ENCODE data around the gene TENM3.

TENM3 gene

DNA sequence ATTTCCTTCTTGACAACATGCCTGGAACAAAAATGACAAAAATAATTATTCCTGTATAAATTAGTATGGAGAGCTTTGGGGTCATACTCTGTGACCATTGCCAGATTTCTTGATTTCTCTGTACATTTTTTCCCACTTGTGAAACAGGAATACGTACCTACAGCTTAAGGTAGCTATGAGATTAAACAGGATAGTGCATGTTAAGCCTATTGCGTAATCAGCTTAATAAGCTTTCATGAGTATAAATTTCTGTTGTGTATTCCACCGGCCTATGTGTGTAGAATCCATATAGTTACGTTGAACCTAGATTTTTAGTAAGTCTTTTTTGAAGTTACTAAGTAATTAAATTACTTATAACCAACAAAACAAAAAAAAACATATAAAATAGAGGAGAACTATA, 339.0 kb downstream of the TENM3 start:
- no peak for DNase-seq

DNA sequence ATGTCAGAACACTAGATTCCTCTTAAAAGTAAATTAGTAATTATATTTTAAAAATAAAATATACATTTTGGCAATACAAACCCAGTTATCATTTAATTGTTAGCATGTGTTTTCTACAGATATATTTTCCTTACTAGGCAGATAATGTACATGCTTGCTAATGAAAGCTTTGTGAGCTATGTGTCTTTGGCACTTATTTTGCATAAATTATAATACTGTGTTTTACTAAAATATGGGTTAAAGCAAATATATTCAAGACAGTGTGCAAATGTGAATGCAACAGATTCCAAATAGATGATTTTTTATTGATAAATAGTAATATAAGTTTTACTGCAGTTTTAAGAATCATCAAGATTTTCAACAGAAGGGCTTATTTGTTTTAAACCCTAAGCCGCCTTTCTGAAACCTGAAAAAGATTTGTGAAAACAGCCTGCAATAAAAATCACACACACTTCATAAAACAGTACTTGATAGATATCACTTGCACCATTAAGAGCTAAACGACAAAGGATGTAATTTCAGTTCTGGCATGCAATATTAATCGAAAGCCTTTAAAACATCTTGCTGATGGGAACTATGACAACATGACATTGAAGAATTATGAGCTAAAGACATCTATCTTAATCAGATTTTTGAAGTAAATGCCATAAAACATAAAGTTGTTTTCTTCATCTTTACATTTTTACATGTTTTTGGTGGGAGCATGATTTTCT, 340.7 kb downstream of the TENM3 start:
- DNase-seq = no peak

DNA sequence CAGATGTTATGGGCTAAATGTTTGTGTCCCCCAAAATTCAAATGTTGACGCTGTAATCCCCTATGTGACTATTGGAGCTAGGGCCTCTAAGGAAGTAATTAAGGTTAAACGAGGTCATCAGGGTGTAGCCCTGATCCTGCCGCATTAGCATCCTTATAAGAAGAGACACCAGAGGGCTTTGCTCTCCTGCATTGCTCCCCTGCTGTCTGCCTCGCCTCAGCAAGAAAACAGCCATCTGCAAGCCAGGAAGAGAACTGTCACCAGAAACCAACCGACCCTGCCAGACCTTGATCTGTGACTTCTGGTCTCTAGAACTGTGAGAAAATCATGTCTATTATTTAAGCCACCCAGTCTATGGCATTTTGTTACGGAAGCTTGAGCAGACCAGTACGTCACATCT, 342.1 kb downstream of the TENM3 start:
- DNase-seq = no peak

DNA sequence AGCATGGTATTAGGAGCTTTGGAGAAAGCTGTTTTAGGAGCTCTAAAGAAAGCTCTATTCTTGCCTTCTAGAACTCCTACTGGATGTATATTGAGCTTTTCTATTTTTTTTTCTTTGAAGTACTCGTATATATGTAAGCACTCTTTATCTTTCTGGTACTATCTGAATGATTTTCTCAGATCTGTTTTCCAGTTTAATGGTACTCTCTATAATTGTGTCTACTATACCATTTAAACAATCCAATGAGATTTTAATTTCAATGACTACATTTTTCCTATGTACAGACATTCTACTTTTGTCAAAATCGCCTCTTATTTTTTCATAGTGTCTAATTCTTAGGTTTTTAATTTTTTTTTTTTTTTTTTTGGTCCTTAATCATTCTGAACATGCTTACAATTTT, 345.9 kb downstream of the TENM3 start:
- no peak for DNase-seq

DNA sequence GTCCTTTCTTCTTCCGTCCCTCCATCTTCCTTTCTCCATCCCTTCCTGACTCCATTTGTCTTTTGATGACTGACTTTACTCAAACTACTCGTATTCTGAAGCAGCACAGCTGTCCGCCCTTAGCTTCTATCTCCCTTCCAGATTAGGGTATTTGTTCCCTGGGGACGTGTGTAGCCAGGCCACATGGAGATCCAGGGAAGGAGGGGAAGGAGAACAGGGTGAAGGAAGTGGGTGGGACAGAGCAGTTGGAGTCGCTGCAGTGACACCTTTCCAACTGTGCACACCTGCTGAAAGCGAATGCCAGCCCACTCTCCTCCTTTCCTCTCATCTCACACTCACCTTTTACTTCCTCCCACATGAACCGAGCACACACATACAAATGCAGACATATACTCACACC, 350.2 kb downstream of the TENM3 start:
- no peak for DNase-seq

DNA sequence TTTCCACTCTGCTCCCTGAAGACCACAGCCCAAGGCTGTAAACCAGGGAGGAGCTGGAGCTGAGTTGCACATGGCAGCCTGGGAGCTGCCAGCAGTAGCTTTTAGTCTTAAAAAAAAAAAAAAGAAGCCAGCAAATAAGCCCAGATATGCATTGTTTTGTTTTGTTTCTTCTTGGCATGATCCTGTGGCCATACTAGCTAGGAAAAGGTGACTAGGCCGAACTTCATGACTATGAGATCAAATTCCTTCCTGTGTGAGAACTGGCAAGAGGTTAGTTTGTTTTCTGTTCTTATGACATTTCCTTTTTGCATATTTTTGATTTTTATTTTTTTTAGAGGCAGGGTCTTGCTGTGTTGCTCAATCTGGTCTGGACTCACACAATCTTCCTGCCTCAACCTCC, 350.7 kb downstream of the TENM3 start:
- DNase-seq = no peak

DNA sequence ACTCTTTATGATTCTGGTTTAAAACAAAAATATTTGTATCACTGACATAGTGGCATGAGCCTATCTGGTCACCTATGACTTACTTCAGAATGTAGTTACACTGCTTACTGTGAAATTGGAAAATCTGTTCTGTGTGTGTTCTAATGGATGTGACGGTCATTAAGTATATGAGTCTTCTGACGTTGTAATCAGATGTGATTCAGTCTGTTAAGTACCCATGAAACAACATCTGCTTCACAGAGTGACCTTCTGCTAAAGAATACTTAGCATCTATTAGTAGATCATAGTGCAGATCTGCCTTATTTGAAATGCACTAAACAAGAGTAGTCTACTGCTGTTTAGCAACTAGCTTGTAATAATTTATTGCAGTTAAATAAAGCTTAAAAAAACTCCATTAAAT, 356.9 kb downstream of the TENM3 start:
- no peak for DNase-seq

DNA sequence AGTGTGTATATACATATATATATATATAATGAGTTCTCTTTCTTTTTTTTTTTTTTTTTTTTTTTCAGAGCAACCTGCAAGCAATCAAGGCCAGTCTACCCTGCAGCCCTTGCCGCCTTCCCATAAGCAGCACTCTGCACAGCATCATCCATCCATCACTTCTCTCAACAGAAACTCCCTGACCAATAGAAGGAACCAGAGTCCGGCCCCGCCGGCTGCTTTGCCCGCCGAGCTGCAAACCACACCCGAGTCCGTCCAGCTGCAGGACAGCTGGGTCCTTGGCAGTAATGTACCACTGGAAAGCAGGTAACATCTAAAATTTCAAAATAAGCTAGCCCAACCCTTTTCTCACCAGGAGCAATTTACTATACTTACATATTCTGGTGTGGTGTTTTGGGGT, 357.7 kb downstream of the TENM3 start:
- DNase-seq = no peak

DNA sequence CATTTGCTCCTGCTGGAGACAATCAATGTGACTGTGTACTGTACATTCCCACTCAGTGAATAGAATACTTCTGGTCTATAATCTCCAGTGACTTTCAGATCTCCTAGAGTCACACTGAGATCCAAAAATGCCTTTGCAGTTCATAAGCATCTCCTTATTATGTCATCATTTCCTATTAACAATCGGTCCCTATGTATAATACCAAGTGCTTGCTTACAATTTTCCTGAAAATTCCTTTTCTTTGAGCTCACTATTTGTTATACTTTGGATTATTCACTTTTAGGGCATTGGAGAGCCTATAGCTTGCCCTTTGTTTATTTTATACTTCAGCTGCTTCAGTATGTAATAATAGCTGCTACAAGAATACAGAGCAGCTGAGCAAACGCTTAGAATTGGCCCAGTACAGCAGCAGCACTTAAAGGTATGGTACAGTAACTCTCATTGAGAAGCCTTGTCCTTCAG, 361.0 kb downstream of the TENM3 start:
- no peak for DNase-seq

DNA sequence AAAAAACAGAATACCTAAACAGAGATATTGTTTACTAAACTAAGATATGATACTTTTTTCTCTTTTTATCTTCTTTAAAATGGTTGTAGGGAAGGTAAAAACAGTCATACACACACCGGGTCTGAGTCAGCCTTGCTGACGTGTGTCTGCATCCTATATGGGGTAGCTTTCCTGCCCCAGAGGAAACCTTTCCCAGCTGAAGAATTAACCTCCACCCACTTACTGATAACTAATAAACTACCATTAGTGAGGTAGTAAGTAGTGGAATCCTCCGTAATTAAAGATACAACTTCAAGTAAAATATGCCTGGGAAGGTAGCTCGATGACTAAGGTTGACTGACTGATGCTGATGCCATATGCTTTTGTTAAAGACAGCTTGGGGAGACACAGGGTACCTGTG, 361.8 kb downstream of the TENM3 start:
- DNase-seq = no peak

DNA sequence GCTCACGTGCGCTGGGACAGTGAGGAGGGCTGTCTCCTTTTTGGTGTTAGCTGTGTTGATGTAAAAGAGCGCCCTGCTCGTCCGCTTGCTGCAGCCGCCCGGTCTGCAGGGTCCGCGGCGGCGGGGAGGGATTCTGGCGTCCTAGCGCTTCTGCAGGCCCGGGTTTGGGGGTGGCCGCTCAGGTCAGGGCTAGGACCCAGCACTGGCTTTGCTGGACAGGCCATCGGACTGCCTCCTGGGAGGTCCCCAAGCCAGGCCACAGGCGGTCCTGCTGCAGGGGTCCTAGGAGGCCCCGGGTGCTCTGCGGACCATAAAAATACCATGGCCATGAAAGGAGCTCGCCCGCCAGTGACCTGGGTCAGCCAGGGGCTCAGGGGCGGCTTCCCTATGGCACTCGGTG, 365.3 kb downstream of the TENM3 start:
- no peak for DNase-seq

DNA sequence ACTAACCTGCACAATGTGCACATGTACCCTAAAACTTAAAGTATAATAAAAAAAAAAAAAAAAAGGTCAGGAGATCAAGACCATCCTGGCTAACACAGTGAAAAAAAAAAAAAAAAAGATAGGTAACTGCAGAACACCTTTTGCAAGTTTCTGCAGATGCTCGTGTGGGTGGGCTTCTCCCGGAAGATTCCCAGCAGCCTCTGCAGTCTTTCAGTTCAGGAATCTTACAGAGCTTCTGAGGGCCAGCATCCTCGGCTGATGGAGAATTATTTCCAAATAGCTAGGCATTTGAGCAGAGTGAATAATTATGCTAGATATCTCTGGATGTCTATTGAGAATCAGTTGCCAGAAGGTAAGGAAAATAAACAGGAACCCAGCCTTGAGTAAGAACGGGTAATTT, 373.3 kb downstream of the TENM3 start:
- DNase-seq = no peak

DNA sequence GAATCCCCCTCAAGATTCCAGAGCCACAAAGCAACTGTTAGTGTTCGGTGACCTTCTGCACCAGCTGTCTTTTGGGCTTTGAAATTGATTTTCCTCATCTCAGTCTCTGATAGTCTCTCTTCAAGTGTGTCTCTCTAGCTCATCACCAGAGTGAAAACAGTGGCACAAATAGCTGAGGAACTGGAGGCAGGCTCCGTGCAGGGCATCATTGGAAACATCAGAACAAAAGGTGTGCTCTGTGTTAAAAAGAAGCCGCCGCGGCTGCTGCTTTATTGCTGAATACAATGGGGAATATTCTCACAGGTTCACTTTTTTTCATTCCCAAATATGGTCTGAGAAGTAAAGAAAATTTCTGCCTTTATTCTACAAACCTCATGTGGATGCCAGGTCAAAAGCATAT, 376.5 kb downstream of the TENM3 start:
- DNase-seq = no peak

DNA sequence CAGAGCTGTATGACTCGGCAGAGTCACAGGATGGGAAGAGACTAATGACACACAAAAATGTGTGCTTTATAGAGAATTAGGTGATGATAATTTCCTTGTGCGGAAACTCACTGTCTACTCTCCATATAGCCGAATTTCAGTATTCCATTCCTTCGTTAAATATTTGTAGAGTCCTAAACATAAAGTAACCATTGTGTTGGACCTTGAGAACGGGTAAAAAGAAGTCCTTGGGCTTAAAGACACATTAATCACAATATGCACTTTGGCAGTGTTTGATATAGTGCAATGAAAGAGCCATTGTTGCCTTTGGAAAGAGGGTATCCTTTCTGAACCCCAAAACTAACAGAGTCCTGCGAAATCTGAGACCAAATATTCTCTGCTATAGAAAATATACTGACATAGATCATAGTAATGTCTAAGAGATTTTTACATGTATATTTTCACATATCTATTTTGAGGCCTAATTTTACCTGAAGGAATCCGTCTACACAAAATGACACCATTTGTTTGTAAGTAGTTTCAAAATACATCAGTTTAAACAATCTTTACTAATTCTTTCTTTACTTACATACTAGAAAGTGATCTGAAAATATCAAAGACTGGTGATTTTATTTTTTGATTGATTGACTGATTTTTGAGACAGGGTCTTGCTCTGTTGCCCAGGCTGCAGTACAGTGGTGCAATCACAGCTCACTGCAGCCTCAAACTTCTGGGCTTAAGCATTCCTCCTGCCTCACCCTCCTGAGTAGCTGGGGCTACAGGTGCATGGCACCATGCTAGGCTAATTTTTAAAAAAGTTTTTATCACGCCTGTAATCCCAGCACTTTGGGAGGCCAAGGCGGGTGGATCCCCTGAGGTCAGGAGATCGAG, 377.1 kb downstream of the TENM3 start:
- no peak for DNase-seq

DNA sequence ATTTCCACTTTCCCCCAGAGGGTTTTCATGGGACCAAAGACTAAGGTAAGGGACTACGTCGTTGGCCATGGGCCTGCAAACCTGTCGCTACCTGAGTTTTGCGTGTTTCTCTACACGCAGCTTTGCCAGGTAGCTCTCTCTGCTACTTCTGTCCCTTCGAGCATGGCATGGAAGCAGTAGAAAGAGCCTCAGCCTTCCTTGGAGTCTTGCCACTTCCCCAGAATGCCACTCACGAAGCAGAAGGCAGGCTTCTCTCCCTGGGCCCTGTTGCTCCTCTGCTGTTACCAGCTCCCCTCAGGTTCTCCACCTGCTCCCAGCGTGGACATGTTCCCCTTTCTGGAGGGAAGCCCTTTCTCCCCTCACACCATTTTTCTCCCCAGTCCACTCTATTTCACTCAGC, 381.1 kb downstream of the TENM3 start:
- DNase-seq = no peak

DNA sequence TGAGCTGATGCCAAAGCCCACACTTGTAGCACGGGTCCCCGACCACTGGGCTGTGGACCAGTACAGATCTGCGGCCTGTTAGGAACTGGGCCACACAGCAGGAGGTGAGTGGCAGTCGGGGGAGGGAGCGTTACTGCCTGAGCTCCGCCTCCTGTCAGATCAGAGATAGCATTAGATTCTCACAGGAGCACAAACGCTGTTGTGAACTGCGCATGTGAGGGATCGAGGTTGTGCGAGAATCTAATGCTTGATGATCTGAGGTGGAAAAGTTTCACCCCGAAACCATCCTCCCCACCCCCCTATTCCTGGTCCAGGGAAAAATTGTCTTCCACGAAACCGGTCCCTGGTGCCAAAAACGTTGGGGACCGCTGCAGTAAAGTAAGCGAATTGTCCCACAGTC, 382.0 kb downstream of the TENM3 start:
- no peak for DNase-seq

DNA sequence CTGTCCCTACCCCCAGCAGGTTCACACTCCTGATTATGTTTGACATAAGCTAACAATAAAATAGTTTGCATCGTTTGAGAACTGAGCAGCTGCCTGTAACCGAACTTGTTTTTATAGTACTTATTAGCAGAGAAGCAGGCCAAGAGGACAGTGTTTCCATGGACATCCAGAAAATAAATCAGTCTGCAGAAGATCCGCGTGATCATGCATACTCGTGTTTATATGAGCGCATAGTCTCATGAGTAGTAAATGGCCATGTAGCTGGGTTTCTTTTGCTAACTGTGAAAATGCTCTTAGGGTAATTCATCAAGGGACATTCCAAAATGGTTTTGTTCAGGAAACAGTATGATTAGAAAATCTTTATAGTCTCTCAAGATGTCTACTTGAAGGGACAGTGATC, 384.8 kb downstream of the TENM3 start:
- no peak for DNase-seq

DNA sequence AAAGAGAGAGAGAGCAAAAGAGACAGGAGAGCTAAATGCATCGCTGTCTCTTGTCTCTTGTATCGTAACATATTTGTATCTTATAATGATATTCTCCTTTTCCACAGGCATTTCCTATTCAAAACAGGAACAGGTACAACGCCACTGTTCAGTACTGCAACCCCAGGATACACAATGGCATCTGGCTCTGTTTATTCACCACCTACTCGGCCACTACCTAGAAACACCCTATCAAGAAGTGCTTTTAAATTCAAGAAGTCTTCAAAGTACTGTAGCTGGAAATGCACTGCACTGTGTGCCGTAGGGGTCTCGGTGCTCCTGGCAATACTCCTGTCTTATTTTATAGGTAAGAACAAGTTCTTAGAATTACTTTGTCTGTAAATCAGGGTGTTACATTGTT, 385.3 kb downstream of the TENM3 start:
- DNase-seq = no peak

DNA sequence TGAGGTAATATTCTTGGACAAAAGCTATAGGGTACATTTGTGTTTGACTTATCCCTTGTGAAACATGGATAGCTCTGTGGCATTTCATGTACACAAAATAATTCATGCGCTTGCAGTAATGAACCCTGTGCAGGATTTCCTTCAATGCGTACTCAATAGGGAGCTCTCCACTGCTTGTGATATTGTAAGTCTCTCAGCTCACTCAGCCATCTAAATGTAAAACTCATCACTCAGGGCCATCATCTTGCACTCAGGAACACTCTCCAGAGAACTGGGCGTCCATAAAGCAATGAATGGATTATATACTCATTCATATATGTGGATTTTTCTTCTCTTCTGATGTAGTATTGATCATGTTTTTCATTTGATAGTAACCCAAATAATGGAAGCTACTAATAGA, 385.9 kb downstream of the TENM3 start:
- DNase-seq = no peak

DNA sequence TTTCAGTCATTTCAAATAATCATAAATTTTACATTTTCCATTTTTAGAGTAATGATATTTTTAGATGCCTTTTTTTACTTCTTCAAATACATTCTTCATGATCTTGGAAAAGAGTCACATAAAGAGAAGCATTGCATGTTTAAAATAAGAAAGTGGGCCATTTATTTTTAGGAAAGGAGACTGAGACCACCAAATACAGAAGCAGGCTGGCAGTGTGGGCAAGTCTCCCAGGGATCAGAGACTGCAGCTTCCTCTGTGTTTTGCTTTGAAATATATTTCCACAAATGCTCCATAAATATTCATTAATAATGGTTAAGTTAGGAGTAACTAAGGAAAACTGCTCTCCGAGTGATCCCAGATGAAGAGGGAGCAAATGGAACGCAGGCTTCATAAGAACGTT, 397.3 kb downstream of the TENM3 start:
- no peak for DNase-seq

DNA sequence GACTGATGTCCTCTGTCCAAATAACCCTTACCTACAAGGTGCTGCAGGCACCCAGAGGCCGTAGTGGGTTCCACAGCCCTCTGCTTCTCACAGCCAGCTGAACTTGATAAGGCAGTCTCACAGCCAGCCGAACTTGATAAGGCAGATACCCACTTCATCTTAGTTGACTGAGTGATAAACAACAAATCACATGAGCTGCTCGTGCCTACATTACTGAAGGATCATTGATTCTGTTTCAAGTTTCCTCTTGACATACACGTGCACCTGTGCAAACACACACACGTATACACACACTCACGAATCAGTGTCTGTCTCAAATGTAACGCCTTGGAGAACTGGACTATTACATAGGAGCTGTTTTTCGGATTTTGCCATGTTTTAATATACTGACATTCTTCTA, 397.7 kb downstream of the TENM3 start:
- DNase-seq = no peak

DNA sequence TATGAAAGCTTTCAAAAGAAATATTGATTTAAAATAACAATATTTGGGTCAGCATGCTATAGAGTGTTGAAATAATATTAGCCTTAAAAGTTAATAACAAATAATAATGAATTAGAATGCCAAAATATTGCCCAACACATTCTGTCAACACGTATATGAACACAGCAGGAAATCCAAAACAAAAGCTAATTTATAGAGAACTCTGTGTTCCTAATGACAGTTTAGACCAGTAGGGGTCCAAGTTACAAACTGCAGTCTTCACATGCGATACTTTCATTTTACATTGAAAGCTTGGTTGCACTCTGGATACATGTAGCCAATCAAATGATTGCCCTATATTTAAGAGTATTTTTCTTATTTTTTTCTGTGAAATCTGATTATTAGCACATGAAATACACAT, 399.6 kb downstream of the TENM3 start:
- no peak for DNase-seq

DNA sequence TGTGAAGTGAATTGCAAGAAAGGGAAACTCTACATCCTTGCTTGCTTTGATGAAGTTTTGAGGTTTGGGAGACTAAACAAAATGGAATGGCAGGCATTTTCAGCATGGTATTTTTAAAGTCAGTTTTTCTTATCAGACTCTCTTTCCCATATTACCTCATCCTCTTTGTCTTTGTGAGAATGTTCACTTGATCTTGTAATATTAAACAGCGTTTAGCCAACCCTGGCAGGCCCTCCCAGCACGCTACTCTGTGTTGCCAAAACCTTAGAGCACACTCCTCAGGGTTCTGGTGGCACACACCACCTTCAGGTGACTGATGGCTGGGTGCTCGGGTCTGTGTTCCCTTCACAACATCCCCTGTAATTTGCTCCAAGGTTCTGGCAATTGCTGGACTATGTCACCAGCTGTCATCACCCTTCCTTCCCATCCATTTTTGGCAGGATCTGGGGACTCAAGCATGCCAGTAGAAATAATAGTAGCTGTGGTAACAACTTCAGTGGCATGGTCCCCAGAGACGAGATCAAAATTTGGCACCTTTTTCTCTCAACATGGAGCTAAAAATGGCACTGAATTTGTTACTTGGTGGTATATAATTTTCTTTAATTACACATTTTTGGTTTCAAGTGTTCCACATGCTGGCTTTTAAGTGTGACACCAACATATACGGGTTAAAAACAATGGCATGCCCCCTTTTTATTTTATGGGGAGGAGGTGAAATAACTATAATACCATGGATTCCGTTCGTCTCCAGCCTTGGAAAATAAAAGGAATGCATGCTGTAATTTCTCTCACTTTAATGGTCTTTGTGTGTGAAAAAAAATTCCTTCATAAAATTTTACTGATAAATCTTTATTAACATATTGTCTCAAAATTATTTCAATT, 400.8 kb downstream of the TENM3 start:
- no peak for DNase-seq

DNA sequence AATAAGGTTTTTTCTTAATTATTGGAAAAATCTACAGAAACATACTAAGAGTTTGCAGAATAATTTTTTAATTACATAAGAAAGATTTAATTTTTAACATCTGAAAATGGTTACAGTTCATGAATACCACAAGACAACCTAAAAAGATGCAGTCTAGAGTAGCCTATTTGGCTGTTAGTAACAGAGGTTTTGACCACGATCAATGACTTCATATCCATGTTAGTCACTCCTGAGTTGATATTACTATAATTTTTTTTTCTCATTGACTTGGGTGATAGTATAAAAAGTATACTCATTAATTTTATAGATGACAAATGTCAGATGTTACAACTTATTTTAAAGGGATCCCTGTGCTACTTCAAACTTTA, 401.5 kb downstream of the TENM3 start:
- no peak for DNase-seq

All from effector CD4-positive, alpha-beta T cell (primary cell).